Measurements from ENCODE around the gene CENPQ.
"Not testable (repeated sequence)": the region's sequence is repeated elsewhere in the genome, so short reads cannot be mapped to it uniquely, and the experiment has no call there.

Gene CENPQ

DNA sequence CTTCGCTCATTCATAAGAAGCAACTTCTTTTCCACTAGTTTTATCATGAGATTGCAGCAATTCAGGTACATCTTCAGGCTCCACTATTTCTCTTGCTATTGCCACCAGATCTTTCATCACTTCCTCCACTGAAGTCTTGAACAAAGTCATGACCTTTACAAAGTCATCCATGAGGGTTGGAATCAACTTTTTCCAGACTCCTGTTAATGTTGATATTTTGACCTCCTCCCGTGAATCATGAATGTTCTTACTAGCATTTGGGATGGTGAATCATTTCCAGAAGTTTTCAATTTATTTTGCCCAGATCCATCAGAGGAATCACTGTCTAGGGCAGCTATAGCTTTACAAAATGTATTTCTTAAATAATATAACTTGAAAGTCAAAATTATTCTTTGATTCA lies 1.5 kb downstream of the CENPQ start:
- Histone ChIP-seq H3K4me3 (ENCODE audit: low read length) (no peak overlapping the region), H3K36me3 (ENCODE audit: control insufficient read depth, insufficient read depth, low read length) (no peaks in the 10 kb centered on the region), H3K9ac (ENCODE audit: low read length) (no peak overlapping the region), H3K9me3 (ENCODE audit: control insufficient read depth, low read length) (no peaks in the 10 kb centered on the region), H3K4me1 (ENCODE audit: control insufficient read depth, insufficient read depth, low read length) (peaks cover 8% of the 10 kb centered on the region), H3K27me3 (ENCODE audit: control insufficient read depth, insufficient read depth, low read length) (no peaks in the 10 kb centered on the region)

DNA sequence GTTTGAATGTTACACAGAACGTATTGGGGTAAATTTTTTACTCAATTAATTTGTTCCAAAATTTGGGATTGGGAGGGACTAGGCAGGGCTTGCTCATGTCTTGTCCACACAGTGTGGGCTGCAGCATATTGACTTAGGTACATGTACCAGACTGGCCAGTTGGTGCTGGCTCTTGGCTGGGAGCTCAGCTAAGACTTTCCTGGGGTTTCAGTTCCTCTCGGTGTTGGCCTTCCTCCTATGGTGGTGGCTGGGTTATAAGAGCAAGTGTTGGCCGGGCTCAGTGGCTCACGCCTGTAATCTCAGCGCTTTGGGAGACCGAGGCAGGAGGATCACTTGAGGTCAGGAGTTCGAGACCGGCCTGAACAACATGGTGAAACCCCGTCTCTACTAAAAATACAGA lies 4.9 kb downstream of the CENPQ start:
- Histone ChIP-seq H3K9me3 (ENCODE audit: control insufficient read depth, low read length) (no peaks in the 10 kb centered on the region), H3K4me3 (ENCODE audit: low read length) (no peak overlapping the region), H3K36me3 (ENCODE audit: control insufficient read depth, insufficient read depth, low read length) (no peaks in the 10 kb centered on the region), H3K4me1 (ENCODE audit: control insufficient read depth, insufficient read depth, low read length) (no peaks in the 10 kb centered on the region), H3K9ac (ENCODE audit: low read length) (no peak overlapping the region), H3K27me3 (ENCODE audit: control insufficient read depth, insufficient read depth, low read length) (no peaks in the 10 kb centered on the region)

DNA sequence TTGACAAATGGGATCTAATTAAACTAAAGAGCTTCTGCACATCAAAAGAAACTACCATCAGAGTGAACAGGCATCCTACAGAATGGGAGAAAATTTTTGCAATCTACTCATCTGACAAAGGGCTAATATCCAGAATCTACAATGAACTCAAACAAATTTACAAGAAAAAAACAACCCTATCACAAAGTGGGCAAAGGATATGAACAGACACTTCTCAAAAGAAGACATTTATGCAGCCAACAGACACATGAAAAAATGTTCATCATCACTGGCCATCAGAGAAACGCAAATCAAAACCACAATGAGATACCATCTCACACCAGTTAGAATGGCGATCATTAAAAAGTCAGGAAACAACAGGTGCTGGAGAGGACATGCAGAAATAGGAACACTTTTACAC lies 13.4 kb downstream of the CENPQ start:
- not testable (repeated sequence) for H3K9ac ChIP-seq (ENCODE audit: low read length); H3K9me3 ChIP-seq (ENCODE audit: control insufficient read depth, low read length); H3K27me3 ChIP-seq (ENCODE audit: control insufficient read depth, insufficient read depth, low read length); H3K4me3 ChIP-seq (ENCODE audit: low read length); H3K36me3 ChIP-seq (ENCODE audit: control insufficient read depth, insufficient read depth, low read length); H3K4me1 ChIP-seq (ENCODE audit: control insufficient read depth, insufficient read depth, low read length)

DNA sequence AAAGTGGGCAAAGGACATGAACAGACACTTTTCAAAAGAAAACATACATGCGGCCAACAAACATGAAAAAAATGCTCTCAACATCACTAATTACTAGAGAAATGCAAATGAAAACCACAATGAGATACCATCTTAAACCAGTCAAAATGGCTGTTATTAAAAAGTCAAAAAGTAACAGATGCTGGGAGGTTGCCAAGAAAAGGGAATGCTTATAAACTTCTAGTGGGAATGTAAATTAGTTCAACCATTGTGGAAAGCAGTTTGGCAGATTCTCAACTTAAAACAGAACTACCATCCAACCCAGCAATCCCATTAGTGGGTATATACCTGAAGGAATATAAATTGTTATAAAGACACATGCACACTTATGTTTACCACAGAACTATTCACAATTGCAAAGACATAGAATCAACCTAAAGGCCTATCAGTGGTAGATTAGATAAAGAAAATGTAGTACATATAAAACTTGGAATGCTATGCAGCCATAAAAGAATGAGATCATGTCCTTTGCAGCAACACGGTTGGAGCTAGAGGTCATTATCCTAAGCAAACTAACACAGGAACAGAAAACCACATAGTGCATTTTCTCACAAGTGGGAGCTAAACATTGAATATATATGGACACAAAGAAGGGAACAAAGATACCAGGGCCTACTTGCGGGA lies 16.3 kb downstream of the CENPQ start:
- H3K9me3 ChIP-seq (ENCODE audit: control insufficient read depth, low read length): no peaks in the 10 kb centered on the region
- no peaks in the 10 kb centered on the region for H3K36me3 ChIP-seq (ENCODE audit: control insufficient read depth, insufficient read depth, low read length)

DNA sequence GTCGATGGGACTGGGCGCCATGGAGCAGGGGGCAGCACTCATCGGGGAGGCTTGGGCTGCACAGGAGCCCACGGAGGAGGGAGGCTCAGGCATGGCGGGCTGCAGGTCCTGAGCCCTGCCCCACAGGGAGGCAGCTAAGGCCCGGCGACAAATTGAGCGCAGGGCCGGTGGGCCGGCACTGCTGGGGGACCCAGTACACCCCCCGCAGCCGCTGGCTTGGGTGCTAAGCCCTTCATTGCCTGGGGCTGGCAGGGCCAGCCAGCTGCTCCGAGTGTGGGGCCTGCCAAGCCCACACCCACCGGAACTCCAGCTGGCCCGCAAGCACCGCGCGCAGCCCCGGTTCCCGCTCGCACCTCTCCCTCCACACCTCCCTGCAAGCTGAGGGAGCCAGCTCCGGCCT lies 18.7 kb downstream of the CENPQ start:
- not testable (repeated sequence) for H3K4me1 ChIP-seq (ENCODE audit: control insufficient read depth, insufficient read depth, low read length); H3K4me3 ChIP-seq (ENCODE audit: low read length); H3K27me3 ChIP-seq (ENCODE audit: control insufficient read depth, insufficient read depth, low read length); H3K36me3 ChIP-seq (ENCODE audit: control insufficient read depth, insufficient read depth, low read length); H3K9me3 ChIP-seq (ENCODE audit: control insufficient read depth, low read length); H3K9ac ChIP-seq (ENCODE audit: low read length)

More for the DNA sequence above, 16.3 kb downstream of the CENPQ start:
- H3K9ac ChIP-seq (ENCODE audit: low read length): no peak overlapping the region
- H3K27me3 ChIP-seq (ENCODE audit: control insufficient read depth, insufficient read depth, low read length): no peaks in the 10 kb centered on the region
- H3K4me1 ChIP-seq (ENCODE audit: control insufficient read depth, insufficient read depth, low read length): no peaks in the 10 kb centered on the region
- H3K4me3 ChIP-seq (ENCODE audit: low read length): no peak overlapping the region

DNA sequence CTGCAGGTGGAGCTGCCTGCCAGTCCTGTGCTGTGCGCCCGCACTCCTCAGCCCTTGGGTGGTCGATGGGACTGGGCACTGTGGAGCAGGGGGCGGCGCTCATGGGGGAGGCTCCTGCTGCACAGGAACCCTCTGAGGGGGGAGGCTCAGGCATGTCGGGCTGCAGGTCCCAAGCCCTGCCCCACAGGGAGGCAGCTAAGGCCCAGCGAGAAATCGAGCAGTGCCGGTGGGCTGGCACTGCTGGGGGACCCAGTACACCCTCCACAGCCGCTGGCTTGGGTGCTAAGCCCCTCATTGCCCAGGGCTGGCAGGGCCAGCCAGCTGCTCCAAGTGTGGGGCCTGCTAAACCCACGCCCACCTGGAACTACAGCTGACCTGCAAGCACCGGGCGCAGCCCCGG lies 20.2 kb downstream of the CENPQ start:
- not testable (repeated sequence) for H3K36me3 ChIP-seq (ENCODE audit: control insufficient read depth, insufficient read depth, low read length); H3K4me1 ChIP-seq (ENCODE audit: control insufficient read depth, insufficient read depth, low read length); H3K9me3 ChIP-seq (ENCODE audit: control insufficient read depth, low read length); H3K9ac ChIP-seq (ENCODE audit: low read length); H3K27me3 ChIP-seq (ENCODE audit: control insufficient read depth, insufficient read depth, low read length); H3K4me3 ChIP-seq (ENCODE audit: low read length)

DNA sequence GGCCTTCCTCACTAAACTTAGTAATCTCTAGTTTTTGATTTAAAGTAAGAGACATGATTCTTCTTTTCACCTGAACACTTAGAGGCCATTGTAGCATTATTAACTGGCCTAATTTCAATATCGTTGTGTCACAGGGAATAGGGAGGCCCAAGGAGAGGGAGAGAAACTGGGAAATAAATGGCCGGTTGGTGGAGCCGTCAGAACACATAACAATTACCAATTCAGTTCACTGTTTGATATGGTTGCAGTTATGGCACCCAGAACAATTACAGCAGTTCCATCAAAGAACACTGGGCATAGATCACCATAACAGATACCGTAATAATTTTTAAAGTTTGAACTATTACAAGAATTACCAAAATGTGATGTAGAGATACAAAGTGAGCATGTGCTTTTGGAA lies 27.5 kb downstream of the CENPQ start:
- no peaks in the 10 kb centered on the region for H3K27me3 ChIP-seq (ENCODE audit: control insufficient read depth, insufficient read depth, low read length)
- H3K4me1 ChIP-seq (ENCODE audit: control insufficient read depth, insufficient read depth, low read length): no peaks in the 10 kb centered on the region
- H3K9ac ChIP-seq (ENCODE audit: low read length): no peak overlapping the region
- H3K36me3 ChIP-seq (ENCODE audit: control insufficient read depth, insufficient read depth, low read length): no peaks in the 10 kb centered on the region
- no peak overlapping the region for H3K4me3 ChIP-seq (ENCODE audit: low read length)
- H3K9me3 ChIP-seq (ENCODE audit: control insufficient read depth, low read length): no peaks in the 10 kb centered on the region

DNA sequence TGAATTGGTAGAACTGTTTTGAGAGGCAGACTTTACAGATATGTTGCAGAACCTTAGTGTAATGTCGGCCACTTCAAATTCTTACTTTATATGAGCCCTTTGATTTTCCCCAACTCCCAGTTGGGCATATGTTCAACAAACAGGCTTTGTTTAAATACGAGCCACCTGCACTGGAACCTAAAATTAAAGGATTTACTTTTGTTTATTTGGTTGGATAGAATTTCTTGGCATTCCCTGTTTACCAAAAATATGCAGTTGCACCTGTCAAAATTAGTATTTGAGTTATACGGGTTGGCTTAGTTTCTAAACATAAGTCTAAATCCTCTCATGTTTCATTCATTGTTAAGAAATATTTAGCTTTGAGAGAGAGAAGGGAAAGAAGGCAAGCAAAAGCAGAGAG lies 34.1 kb downstream of the CENPQ start:
- Histone ChIP-seq H3K4me3 (ENCODE audit: low read length) (no peak overlapping the region), H3K9me3 (ENCODE audit: control insufficient read depth, low read length) (no peaks in the 10 kb centered on the region), H3K27me3 (ENCODE audit: control insufficient read depth, insufficient read depth, low read length) (no peaks in the 10 kb centered on the region), H3K4me1 (ENCODE audit: control insufficient read depth, insufficient read depth, low read length) (no peaks in the 10 kb centered on the region), H3K9ac (ENCODE audit: low read length) (no peak overlapping the region), H3K36me3 (ENCODE audit: control insufficient read depth, insufficient read depth, low read length) (no peaks in the 10 kb centered on the region)

DNA sequence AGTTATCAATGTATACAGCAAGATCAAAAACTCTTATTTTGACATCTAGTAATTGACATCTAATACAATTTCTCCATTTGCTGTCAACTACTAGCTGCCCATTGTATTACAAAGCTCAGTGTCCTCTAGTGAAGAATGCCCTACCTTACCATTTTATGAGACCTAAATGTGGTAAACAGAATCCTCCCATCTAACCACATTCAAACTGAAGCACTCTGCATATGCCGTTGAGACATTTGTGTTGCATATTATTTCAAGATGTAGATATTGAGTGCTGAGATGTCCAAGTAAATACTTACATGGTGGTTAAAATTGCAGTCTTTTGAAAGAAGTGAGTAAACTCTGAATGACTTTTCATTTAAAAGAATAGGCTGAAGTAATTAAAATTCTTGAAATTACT lies 36.0 kb downstream of the CENPQ start:
- Histone ChIP-seq H3K9ac (ENCODE audit: low read length) (no peak overlapping the region), H3K27me3 (ENCODE audit: control insufficient read depth, insufficient read depth, low read length) (no peaks in the 10 kb centered on the region), H3K4me3 (ENCODE audit: low read length) (no peak overlapping the region), H3K36me3 (ENCODE audit: control insufficient read depth, insufficient read depth, low read length) (no peaks in the 10 kb centered on the region), H3K4me1 (ENCODE audit: control insufficient read depth, insufficient read depth, low read length) (no peaks in the 10 kb centered on the region), H3K9me3 (ENCODE audit: control insufficient read depth, low read length) (no peaks in the 10 kb centered on the region)

DNA sequence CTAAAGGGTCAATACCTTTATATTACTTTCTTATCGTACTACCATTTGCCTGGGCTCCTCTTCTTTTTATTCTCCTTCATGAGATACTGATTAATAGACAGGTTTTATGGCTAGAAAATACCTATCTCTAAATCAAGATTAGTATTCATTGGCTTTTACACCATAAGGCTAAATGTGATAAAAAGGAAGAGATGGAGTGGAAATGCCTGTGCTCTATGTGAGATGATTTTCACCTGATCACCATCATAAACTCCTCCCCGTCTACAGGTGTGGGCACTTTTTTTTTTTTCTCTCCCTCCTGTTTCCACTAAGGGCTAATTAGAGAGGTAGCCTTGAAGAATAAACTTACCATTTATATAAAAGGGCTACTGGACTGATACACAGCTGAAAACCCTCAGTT lies 36.5 kb downstream of the CENPQ start, which contains the start of gene GLYATL3:
TSS of gene GLYATL3 (plus strand) at position 301 of the 400 bp plus-strand sequence. CDS start 12,068 bp downstream, outside the sequence.
- no peaks in the 10 kb centered on the region for H3K4me1 ChIP-seq (ENCODE audit: control insufficient read depth, insufficient read depth, low read length)
- H3K9me3 ChIP-seq (ENCODE audit: control insufficient read depth, low read length): no peaks in the 10 kb centered on the region
- no peaks in the 10 kb centered on the region for H3K36me3 ChIP-seq (ENCODE audit: control insufficient read depth, insufficient read depth, low read length)
- H3K27me3 ChIP-seq (ENCODE audit: control insufficient read depth, insufficient read depth, low read length): no peaks in the 10 kb centered on the region
- H3K9ac ChIP-seq (ENCODE audit: low read length): no peak within 1 kb of the TSS
- no peak within 1 kb of the TSS for H3K4me3 ChIP-seq (ENCODE audit: low read length)

DNA sequence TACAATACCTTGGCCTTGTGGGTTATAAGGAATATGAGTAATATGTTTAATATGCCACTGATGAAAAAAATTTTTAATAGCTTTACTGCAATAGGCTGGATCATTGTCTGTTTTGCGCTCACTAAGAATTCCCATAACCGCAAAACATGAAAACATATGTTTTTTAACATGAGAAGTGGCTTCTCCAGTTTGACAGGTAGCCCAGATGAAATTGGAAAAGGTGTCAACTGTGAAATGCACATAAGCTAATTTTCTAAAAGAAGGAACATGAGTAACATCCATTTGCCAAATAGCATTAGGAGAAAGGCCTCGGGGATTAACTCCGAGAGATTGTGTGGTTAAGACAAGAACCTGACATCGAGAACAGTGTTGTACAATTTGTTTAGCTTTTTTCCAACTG lies 41.5 kb downstream of the CENPQ start:
- H3K4me1 ChIP-seq (ENCODE audit: control insufficient read depth, insufficient read depth, low read length): peaks cover 14% of the 10 kb centered on the region
- no peaks in the 10 kb centered on the region for H3K9me3 ChIP-seq (ENCODE audit: control insufficient read depth, low read length)
- H3K4me3 ChIP-seq (ENCODE audit: low read length): no peak overlapping the region
- no peaks in the 10 kb centered on the region for H3K36me3 ChIP-seq (ENCODE audit: control insufficient read depth, insufficient read depth, low read length)
- no peak overlapping the region for H3K9ac ChIP-seq (ENCODE audit: low read length)
- no peaks in the 10 kb centered on the region for H3K27me3 ChIP-seq (ENCODE audit: control insufficient read depth, insufficient read depth, low read length)

DNA sequence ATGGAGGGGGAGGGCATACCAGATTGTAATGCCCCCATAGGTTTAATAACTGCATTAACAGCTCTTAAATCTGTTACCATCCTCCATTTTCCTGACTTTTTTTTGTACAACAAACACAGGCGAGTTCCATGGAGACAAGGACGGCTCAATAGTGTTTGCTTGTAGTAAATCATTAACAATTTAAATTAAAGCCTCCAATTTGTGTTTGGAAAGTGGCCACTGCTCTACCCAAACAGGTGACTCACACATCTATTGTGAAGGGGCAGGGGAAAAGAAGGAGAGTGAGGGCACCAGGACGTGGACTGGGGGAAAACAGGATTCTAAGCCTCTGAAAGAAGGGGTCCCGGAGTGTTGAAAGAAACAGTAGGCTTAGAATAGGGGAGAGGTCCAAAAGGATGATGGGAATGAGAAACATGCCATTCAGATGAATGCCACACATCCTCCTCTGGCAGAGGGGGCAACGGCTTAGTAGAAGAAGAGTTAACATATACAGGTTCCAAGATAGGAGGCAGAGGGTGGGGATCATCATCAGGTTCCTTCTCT lies 43.5 kb downstream of the CENPQ start:
- no peaks in the 10 kb centered on the region for H3K36me3 ChIP-seq (ENCODE audit: control insufficient read depth, insufficient read depth, low read length)
- H3K9ac ChIP-seq (ENCODE audit: low read length): no peak overlapping the region
- no peak overlapping the region for H3K4me3 ChIP-seq (ENCODE audit: low read length)
- H3K27me3 ChIP-seq (ENCODE audit: control insufficient read depth, insufficient read depth, low read length): no peaks in the 10 kb centered on the region
- peaks cover 14% of the 10 kb centered on the region for H3K4me1 ChIP-seq (ENCODE audit: control insufficient read depth, insufficient read depth, low read length)
- no peaks in the 10 kb centered on the region for H3K9me3 ChIP-seq (ENCODE audit: control insufficient read depth, low read length)

DNA sequence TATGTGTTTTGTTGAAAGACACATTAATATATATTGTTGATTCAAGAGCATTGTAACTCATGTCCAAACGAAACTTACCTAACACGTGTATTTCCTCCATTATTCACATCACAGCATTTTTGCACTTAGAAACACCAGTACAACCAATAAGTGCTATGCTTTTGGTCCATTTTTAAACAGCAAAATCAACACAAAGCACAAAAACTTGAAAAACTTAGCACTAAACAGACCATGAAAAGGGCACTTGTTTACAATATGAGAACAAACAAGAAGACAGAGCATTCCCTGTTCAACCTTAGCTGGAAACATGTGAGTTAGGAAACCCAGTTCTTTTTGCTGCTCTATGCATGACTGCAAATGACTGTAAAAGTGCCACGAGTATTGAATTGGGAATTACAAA lies 46.2 kb downstream of the CENPQ start:
- H3K36me3 ChIP-seq (ENCODE audit: control insufficient read depth, insufficient read depth, low read length): no peaks in the 10 kb centered on the region
- no peaks in the 10 kb centered on the region for H3K9me3 ChIP-seq (ENCODE audit: control insufficient read depth, low read length)
- H3K9ac ChIP-seq (ENCODE audit: low read length): no peak overlapping the region
- H3K4me1 ChIP-seq (ENCODE audit: control insufficient read depth, insufficient read depth, low read length): peaks cover 14% of the 10 kb centered on the region
- no peak overlapping the region for H3K4me3 ChIP-seq (ENCODE audit: low read length)
- no peaks in the 10 kb centered on the region for H3K27me3 ChIP-seq (ENCODE audit: control insufficient read depth, insufficient read depth, low read length)
